HG03280 (cell line): ENCODE results near the gene TMEM163.
"Not testable (repeated sequence)": the region's sequence is repeated elsewhere in the genome, so short reads cannot be mapped to it uniquely, and the experiment has no call there.

Experiments used
- ATAC-seq: cut with Tn5 transposase; IDR thresholded peaks from one replicate; pipeline ENCODE4 v1.9.1; 2021; ENCODE audit warnings: mild to moderate bottlenecking, moderate library complexity; ENCODE audit not compliant: unreplicated experiment

TMEM163 gene

DNA sequence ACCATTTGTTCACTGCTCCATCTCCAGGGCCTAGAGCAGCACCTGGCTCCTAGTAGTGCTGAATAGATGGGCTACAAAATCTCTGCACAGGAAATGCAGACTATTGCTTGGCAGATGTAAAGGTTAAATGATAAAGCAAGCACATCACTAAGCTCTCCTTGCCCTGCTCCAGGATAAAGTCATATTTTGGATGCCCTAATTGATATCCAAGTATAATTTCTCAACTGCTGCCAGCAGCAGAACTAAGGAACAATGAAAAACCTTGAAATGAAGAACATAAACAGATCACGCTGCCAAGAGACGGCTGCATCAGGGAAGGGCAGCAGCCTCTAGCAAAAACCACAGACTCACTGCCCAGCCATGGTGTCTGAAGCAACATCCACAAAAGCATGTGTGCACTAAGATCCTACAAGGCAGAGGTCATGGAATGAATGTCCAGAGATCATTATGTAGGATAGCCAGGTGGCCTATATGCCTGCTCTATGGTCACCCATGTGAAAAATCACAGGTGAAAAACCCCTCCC lies 134.7 kb downstream of the TMEM163 start:
- ATAC-seq, result no peak

DNA sequence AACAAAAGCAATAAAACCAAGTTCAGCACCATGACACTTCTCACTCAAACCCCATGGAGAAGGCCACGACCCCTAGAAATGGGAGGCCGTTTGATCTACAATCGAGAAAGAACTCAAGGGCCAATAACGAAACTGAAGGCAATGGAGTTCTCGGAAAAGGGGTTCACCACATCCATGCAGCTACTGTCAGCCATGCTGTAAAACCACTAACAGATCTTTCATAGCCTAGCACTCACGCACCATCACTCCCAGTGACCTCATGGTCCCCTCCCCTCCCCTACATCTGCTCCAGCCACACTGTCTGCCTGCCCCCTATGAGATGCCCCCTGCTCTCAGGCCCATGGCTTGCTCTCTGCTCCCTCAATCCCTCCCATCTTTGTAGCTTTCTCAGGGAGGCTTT lies 135.3 kb downstream of the TMEM163 start:
- ATAC-seq, result no peak

DNA sequence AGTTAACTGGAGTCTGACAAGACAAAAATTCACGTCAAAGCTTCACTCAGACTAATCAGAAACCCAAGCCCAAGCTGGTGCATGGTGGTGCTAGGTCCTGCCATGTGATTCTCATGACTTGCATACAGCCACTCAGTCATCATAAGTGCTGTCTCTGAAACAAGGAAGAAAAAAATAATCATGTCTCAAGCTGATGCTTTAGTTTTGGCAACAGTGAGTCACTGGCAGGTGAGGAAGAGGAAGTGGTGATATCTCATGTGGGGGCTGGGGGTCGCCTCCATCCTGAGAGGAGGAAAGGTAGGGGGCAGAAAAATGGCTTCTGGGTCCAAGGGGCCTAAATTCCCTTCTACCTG lies 136.3 kb downstream of the TMEM163 start:
- no peak for ATAC-seq

DNA sequence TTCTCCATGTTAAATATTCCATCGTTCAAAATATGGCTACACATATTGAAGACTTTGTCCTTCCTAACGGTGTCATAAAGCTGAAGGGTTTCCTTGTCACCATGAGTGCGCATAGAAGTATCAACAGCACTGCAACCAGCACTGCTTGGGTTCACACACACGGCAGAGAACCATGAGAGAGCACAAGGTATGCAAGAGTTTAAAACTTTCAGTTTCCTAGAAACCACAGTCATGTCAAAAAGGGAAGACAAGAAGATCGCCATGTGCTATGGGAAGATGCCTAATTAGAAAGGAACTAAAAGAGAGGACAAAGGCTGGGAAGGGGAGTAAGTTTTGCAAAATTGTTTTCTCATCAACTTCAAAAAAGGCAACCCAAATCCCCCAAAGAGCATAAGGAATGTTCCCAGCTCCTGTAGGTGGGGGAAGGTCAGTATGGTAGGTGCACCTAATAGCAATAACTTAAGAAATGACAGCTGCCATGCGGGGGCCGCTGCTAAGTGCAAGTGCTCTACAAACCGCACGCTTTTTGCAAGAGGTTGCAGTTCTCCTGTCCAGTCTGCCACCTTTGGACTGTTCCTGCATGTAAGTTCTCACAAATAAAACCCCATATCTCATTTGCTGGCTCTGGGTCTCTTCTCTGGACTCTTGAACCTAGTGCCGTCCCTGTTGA lies 136.8 kb downstream of the TMEM163 start:
- no peak for ATAC-seq

DNA sequence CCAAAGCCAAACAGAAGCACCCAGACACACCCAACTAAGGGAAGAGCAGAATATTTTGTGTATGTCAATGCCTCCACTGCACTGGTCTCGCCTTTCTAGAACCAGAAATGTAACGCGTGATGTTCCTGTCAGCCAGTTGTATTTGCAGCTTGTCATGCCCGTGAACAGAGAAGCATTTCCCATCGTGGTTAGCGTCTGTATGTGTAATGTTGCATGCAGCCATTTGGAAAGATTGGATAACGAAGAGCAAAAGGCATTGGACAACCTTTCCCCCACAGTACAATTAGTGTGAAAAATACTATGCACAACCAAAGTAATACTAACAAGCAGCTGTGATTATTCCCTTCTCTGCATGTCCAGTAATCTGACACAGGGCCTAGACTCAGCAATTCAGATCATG lies 140.5 kb downstream of the TMEM163 start:
- no peak for ATAC-seq

DNA sequence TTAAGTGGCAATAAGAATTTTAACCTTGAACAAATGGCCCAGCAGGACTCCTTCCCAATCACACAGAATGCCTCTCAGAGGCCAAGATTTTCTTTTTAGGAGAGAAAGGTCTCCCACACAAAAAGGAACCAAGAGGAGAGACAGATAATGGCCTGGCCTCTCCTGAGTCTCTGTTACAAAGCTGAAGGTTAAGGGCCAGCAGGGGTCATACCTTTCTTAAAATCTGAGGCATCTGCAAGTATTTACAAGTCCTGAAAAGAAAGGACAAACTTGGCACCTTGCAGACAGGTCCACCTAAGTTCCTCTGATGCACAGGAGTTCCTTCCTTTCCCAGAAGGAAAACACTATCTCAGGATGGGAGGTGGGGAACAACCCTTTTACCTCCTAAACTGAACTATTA lies 142.3 kb downstream of the TMEM163 start:
- ATAC-seq, result no peak

DNA sequence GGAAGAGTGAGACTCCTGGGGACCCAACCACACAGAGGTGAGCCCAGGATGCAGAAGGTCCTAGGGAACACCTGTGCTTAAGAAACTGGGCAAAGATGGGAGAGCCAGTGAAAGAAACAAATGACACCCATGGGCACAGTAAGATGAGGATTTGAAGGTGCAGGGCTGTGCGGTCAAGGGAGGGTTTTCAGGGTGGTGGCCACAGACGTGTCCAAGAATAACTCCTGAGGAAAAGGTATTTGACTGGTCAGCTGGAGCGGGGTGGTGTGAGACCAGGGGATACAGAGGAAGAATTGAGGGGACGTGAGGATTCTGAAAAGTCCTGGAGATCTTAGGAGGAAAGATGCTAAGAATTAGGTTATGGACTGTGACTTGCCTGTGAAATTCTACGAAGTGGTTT lies 142.9 kb downstream of the TMEM163 start:
- ATAC-seq, result no peak

DNA sequence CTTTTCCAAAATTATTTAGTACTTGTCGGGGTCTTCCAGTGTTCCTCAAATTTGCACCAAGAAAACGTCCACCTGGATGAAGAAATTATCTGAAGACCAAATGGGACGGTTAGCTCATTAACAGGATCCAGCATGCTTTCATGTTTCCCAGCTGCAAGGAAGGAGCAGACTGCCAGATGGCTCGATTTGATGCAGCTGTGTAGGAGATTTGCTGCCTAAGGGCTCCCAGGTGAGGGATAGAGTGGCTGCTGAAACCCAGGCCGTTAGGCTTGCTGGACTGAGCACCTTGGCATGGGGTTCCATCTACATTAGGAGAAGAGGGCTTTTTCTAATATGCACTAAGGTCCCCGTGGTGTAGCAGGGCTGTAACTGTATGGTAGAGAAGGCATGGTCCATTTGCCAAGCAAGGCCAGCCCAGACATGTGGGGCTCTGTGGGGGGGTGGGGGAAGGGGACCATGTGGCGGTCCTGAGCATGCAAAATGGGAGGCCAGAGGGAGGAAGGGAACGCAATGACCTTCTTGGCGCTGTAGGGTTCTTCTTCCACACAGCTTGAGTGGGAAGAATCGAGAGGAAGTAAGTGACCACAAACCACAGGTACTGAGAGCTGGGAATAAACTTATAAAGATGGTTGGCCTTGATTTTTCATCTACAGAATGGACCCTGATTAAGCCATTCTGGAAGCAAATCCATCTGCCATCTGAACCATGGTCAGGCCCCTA lies 144.0 kb downstream of the TMEM163 start:
- no peak for ATAC-seq

DNA sequence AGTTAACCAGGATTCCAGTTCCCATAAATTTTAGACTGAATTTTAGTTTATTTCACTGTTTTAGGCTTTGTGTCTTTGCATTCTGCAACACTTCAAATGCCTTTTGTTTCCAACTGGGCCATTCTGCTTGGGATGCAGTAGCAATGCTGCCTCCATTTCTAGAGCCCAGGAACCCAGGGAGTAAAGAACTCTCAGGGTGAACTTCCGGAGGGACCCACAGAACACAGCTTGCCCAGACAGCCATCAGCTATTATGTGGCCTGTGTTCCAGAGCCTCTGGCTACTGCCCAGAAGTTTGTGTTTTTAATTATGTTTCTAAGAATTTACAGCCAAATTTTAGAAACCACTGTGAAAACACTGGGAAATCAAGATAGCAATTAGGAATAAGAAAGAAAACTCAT lies 145.1 kb downstream of the TMEM163 start:
- ATAC-seq, result no peak

DNA sequence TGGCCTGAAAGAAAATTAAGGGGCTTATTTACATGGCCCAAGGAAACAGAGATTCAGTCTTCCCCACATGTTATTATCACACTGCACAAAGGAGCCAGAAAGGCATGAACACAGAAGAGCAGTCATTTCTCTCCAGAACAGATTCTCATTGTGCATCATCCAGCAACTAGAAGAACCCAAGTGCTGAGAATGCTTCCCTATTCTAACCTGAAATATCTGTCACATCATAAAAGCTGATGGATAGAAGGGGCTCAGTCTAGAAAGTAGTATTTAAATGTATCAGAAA lies 145.8 kb downstream of the TMEM163 start:
- no peak for ATAC-seq

DNA sequence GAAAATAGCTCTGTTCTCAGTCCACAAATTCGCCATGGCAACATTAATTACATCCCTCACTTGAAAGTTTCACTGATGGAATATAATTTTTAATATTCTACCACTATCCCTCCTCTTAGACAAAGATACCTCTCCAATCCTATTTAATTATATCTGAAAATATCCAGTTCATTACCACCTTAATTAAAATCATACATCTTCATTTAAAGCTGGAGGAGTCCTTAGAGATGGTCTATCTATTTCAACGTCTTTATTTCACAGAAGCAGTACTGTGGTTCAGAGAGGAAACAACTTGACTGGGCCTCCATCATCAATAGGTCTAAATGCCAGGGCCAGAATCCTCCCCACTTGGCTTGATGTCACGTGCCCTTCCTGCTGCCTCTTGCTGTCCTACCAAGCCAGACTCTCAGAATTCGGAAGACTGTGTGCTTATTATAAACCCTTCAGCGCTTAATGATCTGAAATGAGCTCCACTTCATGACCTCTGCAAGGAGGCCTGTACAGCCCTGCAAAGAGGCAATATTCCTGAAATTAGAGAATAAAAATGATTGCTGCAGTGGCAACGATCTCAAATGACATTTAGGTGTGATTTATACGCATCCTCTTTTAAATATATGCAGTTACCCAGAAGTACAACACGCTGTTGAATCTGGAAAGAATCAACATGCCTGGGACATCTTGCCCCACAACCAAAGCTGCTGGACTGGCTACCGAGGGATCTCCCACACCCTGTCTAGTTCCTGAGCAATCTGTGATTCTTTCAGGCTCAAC lies 146.3 kb downstream of the TMEM163 start:
- ATAC-seq, result no peak

DNA sequence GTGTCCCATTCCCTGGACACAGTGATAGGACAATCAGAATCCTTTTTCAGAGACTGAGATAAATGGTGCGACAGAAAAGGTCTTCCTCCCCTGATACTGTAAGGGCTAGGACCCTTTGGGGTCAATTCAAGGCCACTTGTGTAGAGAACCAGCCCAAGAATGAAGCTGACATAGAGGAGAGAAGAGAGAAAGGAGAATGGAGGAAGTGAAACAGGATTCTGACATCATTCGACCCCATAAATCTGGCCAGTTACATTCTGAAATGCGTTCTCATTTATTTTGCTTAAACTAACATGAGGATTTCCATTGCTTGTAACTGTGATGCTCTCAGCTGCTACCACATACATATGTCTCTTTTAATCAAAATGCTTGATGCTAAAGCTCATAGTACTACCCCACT lies 148.1 kb downstream of the TMEM163 start:
- ATAC-seq, result no peak

DNA sequence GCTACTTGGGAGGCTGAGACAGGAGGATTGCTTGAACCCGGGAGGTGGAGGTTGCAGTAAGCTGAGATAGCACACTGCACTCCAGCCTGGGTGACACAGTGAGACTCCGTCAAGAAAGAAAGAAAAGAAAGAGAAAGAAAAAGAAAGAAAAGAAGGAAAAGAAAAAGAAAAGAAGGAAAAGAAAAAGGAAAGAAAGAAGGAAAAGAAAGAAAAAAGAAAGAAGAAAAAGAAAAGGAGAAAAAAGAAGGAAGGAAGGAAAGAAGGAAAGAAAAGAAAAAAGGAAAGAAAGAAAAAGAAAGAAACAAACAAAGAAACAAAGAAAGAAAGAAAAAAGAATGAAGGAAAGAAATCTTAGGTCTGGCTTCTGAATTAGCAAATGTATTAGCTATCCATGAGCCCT lies 150.4 kb downstream of the TMEM163 start:
- no peak for ATAC-seq

DNA sequence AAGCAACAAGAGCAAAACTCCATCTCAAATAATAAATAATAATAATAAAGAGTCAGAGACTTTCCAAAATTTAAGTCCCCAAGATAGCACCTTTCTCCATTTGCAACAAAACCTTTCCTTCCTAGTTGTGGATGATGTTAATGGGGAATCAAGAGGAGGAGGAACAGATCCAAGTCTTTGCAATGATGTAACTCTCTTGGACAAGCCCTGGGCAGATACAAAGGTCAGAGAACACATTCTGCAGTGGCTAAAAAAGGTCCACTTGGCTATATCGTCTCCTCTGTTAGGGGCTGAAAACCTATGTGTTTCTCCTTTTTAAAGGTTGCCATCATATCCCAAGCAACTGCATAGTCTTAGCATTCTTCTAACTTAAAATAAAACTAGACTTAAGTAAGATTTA lies 151.1 kb downstream of the TMEM163 start:
- ATAC-seq, result no peak

DNA sequence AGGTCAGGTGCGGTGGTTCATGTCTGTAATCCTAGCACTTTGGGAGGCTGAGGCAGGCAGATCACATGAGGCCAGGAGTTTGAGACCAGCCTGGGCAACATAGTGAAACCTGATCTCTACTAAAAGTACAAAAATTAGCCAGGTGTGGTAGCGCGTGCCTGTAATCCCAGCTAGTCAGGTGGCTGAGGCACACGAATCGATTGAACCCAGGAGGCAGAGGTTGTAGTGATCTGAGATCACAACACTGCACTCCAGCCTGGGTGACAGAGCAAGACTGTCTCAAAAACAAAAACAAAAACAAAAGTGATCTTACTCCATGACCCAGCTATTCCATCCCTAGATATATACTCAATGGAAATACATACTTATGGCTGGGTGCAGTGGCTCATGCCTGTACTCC lies 153.8 kb downstream of the TMEM163 start:
- ATAC-seq, result not testable (repeated sequence)

DNA sequence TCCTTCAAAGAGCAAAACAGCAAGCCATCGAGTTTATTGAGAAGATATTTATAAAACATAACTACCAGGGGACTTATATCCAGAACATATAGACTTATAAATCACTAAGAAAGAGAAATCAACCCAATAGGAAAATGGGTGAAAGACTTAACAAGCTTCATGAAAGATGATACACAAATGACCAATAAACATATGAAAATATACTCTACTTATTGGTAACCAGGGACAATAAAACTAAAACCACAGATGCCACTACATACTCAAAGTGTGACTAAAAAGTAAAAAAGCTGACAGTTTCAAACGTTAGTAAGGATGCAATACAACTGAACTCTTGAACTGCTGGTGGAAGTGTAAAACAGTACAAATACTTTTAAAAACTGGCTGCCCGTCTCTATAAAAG lies 154.3 kb downstream of the TMEM163 start:
- ATAC-seq, result no peak

DNA sequence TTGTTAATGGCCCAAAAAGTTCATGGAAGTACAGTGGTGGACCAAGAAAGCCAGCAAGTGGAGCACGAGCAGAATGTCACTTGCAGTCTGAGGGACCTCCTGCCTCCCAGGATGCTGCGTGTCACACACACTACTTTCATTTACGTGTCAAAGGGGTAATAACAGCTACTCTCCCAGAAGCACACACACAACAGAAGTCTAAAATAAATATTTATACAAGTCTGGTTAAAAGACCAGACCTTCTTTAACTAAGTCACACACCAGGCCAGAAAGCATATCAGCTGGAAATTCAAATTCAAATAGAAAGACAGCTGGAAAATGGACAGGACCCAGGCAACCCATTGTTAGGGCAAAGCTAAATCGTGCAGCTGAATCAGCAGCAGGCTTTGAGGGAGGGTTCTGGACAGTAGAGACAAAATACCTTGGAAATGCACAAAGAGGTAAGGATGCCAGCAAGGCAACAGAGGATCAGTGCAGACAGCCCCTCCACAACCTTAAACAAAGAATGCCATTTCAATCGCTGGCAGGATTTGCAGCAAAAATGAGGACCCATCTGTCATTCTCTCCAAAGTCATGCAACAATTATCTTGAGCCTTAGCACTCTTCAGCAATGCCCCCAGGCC lies 160.5 kb downstream of the TMEM163 start:
- ATAC-seq, result no peak

DNA sequence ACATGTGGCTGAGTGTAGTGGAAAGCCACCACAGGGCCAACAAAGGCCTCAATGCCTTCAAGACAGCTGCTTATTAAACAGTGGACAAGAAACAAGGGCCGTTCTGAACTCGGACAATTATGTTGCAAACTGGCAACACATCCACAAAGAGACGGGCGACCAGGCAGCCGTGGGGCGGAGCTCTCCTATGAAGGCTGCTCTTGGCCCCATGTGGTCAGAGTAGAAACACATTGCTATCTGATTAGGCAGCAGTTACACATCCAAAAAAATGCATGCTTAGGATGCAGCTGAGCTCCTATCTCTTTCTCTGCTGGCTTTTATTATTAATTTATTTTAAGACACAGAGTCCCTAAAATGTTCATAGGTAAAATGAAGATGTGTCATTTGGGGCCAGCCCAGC lies 163.4 kb downstream of the TMEM163 start:
- ATAC-seq, result no peak

DNA sequence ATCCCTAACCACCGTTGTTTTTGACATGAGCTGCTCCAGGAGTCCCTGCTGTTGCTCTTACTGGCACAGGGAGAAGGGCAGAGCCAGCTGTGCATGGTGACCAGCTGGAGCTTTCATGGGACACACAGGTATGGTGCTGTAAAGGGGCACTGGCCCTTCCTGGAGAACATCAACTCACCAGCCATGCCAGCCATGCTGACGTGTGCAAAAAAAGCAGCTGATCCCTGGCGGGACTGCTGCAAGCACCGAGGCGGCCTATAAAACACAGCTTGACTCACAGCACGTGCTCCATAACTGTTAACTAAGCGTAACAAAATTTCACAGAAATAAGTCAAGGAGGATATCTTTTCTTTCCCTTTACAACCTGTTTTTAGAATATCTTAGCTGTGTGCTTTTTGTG lies 165.1 kb downstream of the TMEM163 start:
- ATAC-seq, result no peak

DNA sequence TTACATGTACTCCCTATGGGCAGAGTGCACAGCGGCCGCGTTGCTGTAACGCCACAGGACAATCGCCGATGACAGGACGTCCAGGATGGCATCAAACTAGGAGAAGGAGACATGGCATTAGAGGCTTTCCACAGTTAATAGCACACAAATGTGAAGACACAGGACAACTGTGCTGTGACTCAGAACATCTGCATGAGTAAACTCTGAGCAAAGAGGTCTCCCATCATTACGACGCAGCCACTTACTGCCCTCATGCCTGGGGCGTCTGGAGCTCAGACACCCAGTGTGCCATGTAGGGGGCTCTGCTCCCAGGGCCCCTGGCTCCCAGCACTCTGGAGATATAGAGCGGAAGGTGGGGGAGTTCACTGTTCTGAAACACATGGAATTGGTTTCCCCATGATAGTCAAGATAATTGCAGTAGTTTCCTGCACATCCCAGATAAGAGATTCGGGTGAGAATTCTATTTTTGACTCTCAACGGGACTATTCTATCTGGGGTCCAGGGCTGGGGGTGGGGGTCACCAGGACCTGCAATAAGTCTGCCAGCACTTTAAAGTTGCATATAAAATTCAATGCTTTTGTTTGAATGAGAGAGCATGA lies 168.1 kb downstream of the TMEM163 start:
- ATAC-seq, result no peak

DNA sequence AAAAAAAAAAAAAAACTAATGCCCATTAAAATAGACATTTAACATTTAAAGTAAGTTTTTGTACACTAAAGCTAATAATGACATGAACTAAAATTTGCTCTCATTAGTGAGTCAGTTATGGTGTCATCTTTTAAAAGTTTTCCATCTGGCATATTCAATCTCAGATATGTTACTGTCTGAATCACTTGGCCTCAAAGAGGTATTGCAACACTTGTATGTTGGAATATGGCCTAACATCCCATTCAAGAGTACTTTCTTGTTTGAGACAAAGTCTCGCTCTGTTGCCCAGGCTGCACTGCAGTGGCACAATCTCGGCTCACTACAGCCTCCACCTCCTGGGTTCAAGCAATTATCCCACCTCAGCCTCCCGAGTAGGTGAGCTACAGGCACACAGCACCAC lies 169.7 kb downstream of the TMEM163 start:
- ATAC-seq, result no peak
